Muscle layer of duodenum (tissue), 2 donors: Measurements from ENCODE around the gene BLOC1S5.

Experiments used
- H3K27ac ChIP-seq: one replicate; pipeline ENCODE4 v1.7.0; 2013; ENCODE audit warnings: mild to moderate bottlenecking, low read length
- H3K27me3 ChIP-seq: one replicate; pipeline ENCODE4 v1.7.0; 2013; ENCODE audit warnings: low read depth, mild to moderate bottlenecking, control low read depth, low read length
- H3K36me3 ChIP-seq, 2 donors: one replicate each; pipeline ENCODE4 v1.7.0; 2013; ENCODE audit warnings: low read length in 2 of 2, control low read depth in 1 of 2, mild to moderate bottlenecking in 1 of 2; ENCODE audit not compliant: insufficient read depth in 2 of 2, control insufficient read depth in 1 of 2
- H3K4me1 ChIP-seq, 2 donors: one replicate each; pipeline ENCODE4 v1.7.0; 2013; ENCODE audit warnings: low read length in 2 of 2, mild to moderate bottlenecking in 2 of 2, control low read depth in 1 of 2, moderate library complexity in 1 of 2; ENCODE audit not compliant: insufficient read depth in 2 of 2, control insufficient read depth in 1 of 2
- H3K4me3 ChIP-seq, 2 donors: one replicate each; pipeline ENCODE4 v1.7.0; 2013; ENCODE audit warnings: low read length in 2 of 2, low read depth in 1 of 2, mild to moderate bottlenecking in 1 of 2
- H3K9me3 ChIP-seq, 2 donors: one replicate each; pipeline ENCODE4 v1.7.0; 2013; ENCODE audit warnings: low read length in 2 of 2, control low read depth in 1 of 2, mild to moderate bottlenecking in 1 of 2; ENCODE audit not compliant: control insufficient read depth in 1 of 2
- donor health status: healthy.

Gene BLOC1S5

DNA sequence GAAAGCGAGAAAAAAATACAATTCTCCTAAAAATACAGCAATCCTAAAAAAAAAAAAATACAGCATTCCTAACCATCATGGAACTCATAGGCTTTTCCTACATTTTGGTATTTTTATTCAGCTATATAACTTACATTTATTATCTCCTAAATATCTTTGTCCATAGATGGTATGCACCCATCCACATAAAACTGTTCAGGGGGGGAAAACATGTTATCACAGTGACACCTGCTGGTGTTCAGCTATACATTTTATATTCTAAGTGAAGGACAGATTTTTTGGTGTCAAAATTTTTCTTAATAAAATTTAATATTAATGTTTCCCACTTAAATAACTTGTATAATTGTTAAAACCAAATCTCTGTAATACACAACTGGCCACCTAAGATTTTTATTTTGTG, 58.0 kb downstream of the BLOC1S5 start:
- H3K4me3 ChIP-seq, result no peak overlapping the region
- no peak overlapping the region for H3K27ac ChIP-seq
- H3K4me1 ChIP-seq, result no peaks in the 10 kb centered on the region
- no peaks in the 10 kb centered on the region for H3K27me3 ChIP-seq
- no peaks in the 10 kb centered on the region for H3K9me3 ChIP-seq
- no peaks in the 10 kb centered on the region for H3K36me3 ChIP-seq

DNA sequence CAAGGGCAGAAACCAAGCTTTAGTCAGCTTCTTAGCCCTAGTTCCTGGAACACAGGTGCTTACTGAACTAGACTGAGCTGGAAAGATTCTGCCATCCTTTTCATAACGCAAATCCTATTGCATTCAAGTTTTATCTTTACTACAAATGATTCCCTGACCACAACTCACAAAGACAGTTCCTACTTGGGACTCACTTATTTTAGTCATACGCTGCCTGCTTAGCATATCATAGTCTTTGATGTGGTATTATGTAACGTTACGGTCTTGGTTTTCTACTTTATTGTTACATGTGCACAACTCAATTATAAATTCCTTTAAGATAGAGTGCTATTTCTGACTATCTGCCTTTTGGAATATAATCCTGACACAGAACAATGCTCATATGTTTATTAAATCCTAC, 59.1 kb downstream of the BLOC1S5 start:
- Histone ChIP-seq H3K36me3 (no peaks in the 10 kb centered on the region), H3K27ac (no peak overlapping the region), H3K4me3 (no peak overlapping the region), H3K4me1 (no peaks in the 10 kb centered on the region), H3K9me3 (no peaks in the 10 kb centered on the region), H3K27me3 (no peaks in the 10 kb centered on the region)

DNA sequence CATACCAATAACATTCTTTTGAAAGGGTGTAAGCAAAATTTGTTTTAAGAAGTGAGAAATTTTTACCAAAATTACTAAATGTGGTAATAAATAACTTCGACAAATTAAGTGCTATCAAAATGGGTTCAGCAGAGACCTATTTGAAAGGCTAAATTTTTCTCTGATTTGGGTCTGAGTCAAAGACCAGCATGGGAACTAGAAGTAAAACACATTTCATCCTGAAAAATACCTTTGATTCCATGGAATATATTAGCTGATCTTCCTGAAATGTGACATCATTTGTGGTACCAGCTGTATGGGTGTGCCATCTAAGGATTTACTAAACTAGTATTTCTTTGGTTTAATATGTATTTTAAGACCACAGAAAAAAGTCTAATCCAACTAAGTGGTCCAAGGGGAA, 63.6 kb downstream of the BLOC1S5 start:
- Histone ChIP-seq H3K27me3 (no peaks in the 10 kb centered on the region), H3K4me3 (no peak overlapping the region), H3K27ac (no peak overlapping the region), H3K4me1 (peaks cover 0 to 5% of the 10 kb centered on the region in 2 donors), H3K36me3 (no peaks in the 10 kb centered on the region), H3K9me3 (no peaks in the 10 kb centered on the region)

DNA sequence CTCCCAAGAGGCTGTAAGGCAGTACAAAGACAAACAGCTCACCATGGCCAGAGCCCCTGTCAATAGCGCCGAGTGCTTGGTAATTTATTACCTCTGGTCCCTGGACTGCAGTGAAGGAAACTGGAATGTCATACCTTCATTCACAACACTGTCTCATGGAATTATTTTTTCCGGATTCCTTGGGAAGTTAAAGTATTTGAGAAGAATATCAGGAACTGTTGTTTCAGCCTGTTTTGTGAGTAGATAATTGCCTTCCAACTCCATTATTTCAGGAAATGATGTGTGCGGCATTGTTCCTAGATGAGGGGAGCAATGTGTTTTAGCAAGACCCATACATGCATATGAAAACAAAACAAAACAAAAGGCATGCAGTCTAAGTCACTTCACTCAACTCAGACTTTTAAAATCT, 64.0 kb downstream of the BLOC1S5 start:
- Histone ChIP-seq H3K27me3 (no peaks in the 10 kb centered on the region), H3K9me3 (no peaks in the 10 kb centered on the region), H3K4me1 (peaks cover 0 to 5% of the 10 kb centered on the region in 2 donors), H3K27ac (no peak overlapping the region), H3K36me3 (no peaks in the 10 kb centered on the region), H3K4me3 (no peak overlapping the region)

DNA sequence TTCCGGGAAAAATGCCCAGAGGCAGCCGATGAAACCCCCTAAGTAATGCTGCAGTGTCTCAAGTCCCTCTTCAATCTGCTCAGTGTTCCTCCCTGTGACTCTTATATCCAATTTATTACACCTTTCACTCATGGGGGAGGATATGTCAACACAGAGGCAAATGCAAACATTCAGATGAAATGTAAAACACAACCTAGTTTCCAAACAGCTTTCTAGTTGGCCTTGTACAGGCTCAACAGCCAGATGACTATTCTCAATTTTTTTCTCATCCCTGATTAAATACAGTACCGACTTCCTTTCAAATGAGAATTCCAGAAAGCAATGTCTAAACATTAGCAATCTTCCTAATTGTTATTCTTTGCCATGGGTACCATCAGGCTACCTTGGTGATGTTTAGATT, 65.0 kb downstream of the BLOC1S5 start:
- no peaks in the 10 kb centered on the region for H3K36me3 ChIP-seq
- H3K27ac ChIP-seq, result no peak overlapping the region
- H3K9me3 ChIP-seq, result no peaks in the 10 kb centered on the region
- H3K27me3 ChIP-seq, result no peaks in the 10 kb centered on the region
- no peak overlapping the region for H3K4me3 ChIP-seq
- peaks cover 0 to 5% of the 10 kb centered on the region in 2 donors for H3K4me1 ChIP-seq

DNA sequence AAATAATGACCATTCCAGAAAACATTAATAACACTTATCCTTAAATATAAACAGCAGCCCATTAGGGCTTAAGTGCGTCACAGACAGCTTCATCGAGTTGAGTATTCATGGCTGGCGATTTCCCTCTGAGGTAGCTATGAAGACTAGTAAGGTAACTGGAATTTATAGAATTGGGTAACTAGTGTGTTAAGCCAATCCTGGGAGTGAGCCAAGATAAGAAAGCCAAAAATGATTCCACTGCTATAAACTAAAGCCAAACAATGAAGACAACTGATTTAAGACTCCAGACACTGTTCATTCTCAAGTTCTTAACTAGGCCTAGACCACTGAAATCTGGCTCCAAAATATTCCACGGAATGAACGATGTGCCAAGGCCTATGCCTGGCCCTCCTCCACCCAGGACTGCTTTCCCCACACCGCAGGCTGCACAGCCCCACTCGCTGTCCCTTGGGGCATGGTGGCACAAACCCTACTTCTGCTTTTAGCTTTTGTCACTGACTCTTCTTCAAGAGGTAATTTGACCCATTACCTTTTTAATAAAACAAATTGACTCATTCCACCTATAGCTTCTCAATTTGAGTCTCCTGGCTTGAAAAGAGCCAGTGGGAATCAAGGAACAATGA, 66.0 kb downstream of the BLOC1S5 start:
- H3K27me3 ChIP-seq, result no peaks in the 10 kb centered on the region
- H3K36me3 ChIP-seq, result no peaks in the 10 kb centered on the region
- H3K4me1 ChIP-seq, result peaks cover 0 to 5% of the 10 kb centered on the region in 2 donors
- peaks cover 0 to 3% of the 10 kb centered on the region in 2 donors for H3K9me3 ChIP-seq
- H3K4me3 ChIP-seq, result no peak overlapping the region
- no peak overlapping the region for H3K27ac ChIP-seq

DNA sequence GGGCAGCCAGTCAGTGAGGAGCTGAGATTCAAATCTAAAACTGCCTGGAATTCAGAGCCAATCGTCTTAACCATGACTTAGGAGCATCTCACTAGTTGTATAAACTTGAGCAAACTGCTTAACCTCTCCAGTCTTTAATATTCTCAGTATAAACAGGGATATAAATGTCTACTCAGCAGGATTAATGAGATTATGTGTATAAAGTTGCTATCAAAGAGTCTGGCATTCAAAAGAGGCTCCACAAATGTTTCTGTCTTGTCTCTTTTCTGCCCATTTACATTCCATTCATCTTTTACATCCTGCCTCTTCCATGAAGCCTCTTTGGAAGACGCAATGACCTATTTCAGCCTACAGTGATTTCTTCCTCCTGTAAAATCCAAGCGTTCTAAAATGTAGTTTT, 66.9 kb downstream of the BLOC1S5 start:
- Histone ChIP-seq H3K27ac (no peak overlapping the region), H3K27me3 (no peaks in the 10 kb centered on the region), H3K4me3 (no peak overlapping the region), H3K9me3 (peaks cover 0 to 3% of the 10 kb centered on the region in 2 donors), H3K4me1 (peaks cover 0 to 11% of the 10 kb centered on the region in 2 donors), H3K36me3 (no peaks in the 10 kb centered on the region)

DNA sequence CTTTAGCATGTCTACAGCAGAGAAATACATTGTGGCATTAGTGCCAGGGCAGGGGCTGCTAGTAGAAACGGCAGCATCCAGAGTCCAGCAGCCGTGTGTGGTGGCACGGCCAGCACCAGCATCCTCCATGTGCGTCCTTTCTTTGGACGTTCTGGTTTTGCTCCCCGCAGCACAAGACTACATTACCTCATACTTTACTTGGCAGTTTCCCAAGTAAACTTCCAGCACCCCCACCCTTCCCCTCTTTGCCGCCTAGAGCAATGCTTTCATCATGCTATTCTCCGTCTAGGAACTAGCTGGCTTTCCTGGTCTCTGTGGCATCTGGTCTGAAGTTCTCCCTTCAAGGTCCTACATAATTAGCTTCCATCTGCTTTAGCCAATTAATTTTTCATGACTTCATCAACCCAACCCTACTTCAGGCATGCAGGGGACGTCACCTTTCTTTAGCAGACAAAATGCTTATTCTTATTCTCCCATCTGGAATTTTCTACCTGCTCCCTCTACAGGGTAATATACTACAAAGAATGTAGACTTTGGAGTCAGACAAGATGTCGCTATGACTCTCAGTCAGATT, 67.6 kb downstream of the BLOC1S5 start:
- Histone ChIP-seq H3K27me3 (no peaks in the 10 kb centered on the region), H3K4me3 (no peak overlapping the region), H3K4me1 (peaks cover 0 to 11% of the 10 kb centered on the region in 2 donors), H3K9me3 (peaks cover 0 to 3% of the 10 kb centered on the region in 2 donors), H3K36me3 (no peaks in the 10 kb centered on the region), H3K27ac (no peak overlapping the region)

DNA sequence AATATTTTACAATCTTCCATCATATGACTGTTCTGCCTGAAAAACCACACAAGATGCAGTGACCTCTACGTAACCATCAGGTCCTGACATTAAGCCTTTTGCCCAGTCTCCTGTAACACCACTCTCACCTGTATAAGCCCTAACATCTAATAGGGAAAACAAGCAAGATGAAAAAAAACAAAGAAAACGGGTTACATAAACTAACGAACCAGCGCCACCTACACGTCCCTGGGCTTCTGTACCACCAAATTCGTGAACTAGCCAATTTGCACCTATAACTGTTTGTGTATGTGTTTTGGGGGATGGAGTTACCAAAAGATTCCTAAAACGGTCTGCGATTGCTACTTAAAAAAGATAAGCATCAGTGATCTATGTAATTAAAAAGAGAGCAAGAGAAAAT, 70.2 kb downstream of the BLOC1S5 start:
- H3K9me3 ChIP-seq, result peaks cover 0 to 3% of the 10 kb centered on the region in 2 donors
- H3K36me3 ChIP-seq, result no peaks in the 10 kb centered on the region
- no peaks in the 10 kb centered on the region for H3K27me3 ChIP-seq
- H3K4me1 ChIP-seq, result peaks cover 0 to 11% of the 10 kb centered on the region in 2 donors
- H3K27ac ChIP-seq, result no peak overlapping the region
- H3K4me3 ChIP-seq, result no peak overlapping the region

DNA sequence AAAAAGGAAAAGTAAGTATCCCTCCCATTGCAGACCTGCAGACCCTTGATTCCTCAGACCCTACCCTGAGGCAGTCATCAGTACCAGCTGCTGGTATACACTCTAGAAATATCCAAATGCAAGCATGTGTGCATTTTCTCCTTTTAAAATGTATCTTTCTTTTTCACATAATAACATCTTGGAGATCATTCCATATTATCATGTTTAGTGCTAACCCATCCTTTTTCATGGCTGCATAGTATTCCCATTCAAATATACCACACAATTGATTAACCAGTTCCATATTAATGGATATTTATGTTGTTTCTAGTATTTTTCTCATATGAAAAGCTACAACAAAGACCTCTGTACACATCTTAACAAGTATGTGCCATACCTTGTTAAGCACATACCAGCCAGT, 70.8 kb downstream of the BLOC1S5 start:
- peaks cover 0 to 8% of the 10 kb centered on the region in 2 donors for H3K4me1 ChIP-seq
- no peak overlapping the region for H3K27ac ChIP-seq

DNA sequence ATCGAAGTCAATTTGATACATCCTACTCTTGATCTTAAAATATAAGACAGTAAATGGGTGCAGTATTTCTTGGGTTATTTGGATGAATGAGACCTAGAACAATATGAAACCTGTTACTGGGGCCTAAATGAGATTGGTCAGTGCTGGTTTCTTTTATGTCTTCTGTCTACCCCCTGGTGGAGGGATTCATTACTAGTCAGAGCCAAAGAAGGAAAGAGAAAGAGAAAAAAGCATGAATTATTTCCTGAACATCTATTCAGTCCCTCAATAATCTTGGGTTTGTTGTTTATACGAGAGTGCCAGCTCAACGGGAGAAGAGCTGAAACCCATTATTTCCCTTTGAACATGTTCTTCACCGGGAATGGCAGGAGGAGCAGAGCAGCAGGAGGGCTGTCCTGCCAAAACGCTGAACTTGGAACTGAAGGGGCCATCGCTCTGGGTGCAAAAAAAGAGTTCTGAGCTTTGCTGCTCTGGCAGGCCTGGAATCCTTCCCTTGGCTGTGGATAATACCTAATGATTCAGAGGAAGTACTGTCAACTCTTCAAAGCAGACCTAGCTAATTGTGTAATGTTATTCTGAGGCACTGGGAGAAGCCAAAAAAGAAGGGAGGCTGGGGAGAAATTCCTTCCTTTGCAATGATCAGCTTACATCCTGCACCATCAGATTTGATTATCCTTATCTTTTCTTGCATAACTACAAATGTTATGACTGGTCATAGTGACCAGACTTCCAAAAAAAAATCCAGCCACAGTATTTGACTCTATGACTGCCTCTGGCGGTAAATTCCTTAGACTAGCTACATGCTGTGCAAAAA, 72.0 kb downstream of the BLOC1S5 start:
- no peaks in the 10 kb centered on the region for H3K36me3 ChIP-seq
- H3K4me3 ChIP-seq, result no peak overlapping the region
- H3K4me1 ChIP-seq, result peaks cover 0 to 6% of the 10 kb centered on the region in 2 donors
- no peak overlapping the region for H3K27ac ChIP-seq
- no peaks in the 10 kb centered on the region for H3K27me3 ChIP-seq
- peaks cover 0 to 3% of the 10 kb centered on the region in 2 donors for H3K9me3 ChIP-seq

More for the DNA sequence above, 70.8 kb downstream of the BLOC1S5 start:
- Histone ChIP-seq H3K36me3 (no peaks in the 10 kb centered on the region), H3K9me3 (peaks cover 0 to 3% of the 10 kb centered on the region in 2 donors), H3K4me3 (no peak overlapping the region), H3K27me3 (no peaks in the 10 kb centered on the region)
